ENCODE results near the gene NKX6-2.
"Not testable (repeated sequence)": the region's sequence is repeated elsewhere in the genome, so short reads cannot be mapped to it uniquely, and the experiment has no call there.

NKX6-2 gene
- total RNA-seq = 0 to 0.07 reads per million in 2 donors

DNA sequence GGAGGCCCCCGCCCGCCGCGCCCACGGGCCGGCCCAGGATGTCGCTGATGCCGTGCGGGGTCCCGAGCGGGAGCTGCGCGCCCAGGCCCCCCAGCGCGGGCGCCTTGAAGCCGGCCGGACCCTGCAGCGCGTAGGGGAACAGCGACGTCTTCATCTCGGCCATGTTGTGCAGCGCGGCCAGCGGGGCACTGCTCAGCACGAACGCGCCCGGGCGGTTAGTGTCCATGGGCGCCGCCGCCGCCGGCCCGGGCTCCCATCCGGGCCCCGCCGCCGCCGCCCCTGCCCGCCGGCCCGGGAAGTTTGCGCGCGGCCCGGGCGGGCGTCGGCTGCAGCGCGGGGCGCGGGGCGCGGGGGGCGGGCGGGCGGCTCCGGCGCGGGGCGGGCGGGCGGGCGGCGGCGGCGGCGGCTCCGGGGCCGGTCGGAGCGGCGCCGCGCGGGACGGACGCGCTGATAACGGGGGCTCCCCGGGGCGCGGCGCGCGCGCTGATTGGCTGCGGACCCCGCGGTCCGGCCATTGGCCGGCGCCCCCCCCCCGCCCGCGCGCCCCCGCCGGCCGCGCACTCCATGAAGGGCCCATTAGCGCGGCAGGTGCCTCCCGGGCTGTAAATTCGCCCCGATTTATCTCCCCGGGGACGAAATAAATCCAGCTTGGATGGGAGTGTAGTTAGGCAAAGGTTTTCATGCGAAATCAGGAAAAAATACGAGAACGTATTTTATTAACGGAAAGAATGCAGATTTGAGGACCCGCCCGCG, at the start of gene NKX6-2:
Gene NKX6-2, minus strand, starts transcription at position 425 of the 753 bp plus-strand sequence. Its CDS starts 199 bp downstream, at position 226.
- no peak for DNase-seq

DNA sequence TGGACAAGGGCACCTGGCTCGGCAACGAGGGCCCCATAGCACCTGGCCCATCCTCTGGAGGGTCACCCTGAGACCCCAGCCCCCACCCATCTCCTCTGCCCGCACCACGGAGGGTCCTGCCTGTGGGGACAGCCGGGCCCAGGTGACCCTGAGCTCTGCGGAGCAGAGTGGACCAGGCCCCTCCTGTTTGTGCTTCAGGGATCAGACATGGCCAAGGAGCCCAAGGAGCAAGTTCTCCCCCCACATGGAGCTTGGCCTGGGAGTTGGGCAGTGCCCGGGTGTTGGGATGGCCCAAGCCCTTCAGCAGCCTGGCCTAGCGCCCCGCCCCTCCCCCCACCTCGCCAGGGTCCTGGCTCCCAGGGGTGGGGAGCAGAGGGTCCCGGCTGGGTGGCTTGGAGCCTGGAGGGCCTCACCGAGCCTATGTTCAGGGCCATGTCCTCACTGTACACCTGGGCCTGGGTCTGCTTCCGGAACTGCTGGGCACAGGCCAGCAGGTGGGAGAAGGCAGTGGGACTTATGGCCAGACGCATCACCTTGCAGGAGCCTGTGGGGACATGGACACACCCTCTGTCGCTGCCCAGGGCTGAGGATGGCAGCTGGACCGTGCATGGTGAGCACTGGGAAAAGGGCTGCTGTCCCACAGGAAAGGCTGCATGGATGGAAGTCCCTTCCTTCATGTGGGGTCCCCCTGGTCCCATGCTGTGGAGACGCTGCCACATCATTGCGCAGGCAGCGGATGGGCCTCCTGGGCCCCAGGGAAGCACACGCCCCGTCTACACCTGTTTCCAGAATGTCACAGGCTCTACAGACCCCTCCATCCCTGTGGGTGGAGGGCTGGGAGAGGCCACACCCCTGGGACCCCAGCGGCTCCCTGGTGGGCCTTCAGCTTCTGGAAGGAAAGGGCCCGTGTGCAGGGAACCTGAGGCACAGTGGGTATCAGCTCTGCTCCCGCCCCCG, 49.2 kb upstream of the NKX6-2 start:
- DNase-seq = no peak

DNA sequence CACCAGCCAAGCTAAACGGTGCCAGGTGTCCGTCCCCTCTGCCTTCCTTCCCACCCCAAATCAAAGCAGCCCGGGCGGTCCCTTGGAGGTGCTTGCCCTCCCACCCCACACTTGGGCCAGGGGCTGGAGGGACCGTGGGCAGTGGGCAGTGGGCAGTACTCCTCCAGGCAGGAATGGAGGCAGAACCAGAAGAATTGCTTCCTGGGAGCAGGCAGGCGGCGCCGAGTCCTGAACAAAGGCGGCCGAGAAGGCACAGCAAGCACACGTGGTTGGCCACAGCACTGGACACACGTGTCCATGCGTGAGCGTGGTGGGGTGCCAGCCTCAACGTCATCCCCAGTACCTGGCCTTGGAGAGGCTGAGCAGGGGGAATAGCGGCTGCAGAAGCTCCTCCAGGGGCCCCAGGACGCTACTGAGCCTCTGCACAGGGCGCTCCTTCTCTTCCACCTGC, 48.4 kb upstream of the NKX6-2 start:
- no peak for DNase-seq

DNA sequence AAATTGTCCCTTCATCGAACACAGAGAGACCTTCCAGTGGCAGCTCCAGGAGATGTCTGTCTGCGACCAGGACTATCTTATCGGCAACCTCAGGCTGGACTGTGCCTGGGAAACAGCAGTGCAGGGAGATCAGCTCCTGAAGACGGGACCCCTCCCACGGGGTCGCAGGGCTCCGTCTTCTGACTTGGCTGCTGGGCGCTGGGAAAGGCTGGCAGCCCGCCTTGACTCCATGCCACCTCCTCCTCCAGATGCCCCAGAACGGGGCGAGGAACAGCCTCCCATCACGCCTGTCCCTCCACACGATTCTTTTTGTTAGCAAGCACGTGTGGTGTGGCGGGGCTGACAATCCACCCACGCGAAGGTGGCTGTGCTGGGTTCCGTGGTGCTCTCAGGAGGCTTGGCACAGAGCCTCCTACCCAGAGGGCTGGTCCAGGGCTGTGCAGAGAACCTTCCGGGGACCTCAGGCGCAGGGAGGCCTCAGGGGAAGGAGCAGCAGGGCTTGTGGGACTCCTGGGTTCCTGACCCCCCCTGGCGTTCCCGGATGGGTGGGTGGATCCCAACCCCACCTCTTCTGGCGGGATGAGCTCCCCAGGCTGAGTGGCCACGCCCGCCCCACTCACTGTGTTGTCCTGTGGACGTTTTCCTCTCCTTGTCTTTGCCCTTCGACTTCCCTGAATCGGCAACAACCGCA, 47.6 kb upstream of the NKX6-2 start:
- DNase-seq = no peak

DNA sequence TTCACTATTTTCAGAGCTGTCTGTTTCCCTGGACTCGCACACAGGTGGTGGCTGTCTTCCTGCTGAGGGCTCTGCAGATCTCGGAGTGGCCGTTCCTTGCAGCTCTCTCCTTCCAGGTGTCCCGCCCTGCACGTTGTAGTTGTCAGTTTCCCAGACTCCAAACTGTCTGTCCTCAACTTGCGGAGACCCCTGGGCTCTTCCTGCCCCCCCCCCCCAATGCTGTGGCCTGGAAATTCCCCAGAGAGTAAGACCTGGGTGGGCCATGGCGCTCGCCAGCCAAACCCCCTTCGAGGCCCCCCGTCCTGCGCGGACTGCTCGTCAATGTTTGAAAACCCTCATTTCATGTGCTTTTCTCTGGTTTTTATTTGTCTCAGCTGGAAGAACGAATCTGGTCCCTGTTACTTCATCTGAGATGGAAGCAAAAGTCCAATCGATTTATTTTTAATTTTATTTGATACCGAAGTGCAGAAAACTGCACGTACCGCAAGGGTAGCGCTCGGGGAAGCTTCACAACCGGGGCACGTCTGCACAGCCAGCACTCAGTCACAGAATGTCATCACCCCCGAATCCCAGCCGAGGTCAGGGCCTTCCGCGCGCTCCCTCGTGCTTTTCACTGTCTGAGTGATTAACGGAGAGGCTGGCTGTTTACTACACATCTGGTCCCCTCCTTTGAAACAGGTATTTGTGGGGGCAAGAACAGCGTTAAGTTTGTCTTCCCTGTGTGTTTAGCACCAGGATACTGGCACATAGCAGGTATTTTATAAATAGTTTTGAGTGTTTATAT, 46.4 kb upstream of the NKX6-2 start:
- no peak for DNase-seq

DNA sequence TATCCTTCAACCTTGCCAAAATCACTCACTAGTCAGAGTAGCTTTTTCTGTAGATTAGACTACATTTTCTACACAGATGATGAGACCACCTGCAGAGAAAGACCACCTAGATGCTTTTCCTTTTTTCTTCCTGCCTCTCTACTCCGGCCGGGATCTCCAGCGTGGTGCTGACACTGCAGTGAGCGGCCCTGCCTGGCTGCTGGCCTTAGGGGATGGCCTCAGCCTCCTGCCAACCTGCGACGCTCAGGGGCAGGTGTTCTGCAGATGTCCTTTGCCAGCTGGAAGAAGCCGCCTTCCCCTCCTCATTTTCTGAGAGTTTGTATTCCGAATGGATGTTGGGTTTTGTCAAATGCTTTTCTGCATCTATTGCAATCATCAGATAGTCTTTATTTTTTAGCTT, 43.5 kb upstream of the NKX6-2 start:
- no peak for DNase-seq

DNA sequence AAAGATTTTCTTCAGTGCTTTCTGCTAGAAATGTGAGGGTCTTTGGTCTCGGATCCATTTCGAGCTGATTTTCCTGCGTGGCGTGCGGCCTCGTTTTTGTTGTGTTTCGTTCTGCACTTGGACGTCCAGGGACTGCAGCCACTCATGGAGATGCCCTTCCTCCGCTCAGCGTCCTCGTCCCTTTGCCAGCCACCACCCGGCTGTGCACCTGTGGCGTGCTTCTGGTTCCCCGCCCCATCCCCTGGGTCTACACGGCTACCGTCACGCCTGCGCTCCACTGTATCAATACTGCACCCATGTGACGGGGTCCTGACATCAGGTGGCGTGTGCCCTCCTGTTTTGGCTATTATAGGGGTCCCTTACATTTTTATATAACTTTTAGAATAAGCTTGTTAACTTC, 42.7 kb upstream of the NKX6-2 start:
- no peak for DNase-seq

DNA sequence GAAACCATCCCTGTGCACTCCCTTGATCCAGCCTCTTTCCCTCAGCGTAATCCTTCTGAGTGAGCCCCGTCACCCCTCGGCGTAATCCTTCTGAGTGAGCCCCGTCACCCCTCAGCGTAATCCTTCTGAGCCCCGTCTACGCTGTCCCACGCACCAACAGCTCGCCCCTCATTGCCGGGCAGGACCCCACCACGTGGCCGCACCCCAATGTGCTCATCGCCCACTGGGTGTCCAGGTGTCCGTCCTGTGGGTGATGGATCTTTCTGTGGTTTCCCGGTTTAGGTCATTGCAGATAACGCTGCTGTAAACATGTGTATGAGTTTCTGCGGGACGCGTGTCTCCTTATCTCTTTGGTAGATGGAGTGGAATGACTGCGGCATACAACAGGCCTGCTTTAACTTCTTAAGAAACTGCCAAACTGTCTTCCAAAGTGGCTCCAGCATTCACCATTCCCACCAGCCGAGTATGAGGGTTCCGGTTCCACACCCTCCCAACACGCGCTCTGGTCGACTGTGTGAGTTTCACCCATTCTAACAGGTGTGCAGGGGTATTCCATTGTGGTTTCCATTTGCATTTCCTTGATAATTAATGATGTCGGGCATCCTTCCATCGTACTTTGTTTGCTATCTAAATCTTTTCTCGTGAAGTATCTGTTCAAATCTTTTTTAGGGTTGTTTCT, 42.1 kb upstream of the NKX6-2 start:
- DNase-seq = no peak

DNA sequence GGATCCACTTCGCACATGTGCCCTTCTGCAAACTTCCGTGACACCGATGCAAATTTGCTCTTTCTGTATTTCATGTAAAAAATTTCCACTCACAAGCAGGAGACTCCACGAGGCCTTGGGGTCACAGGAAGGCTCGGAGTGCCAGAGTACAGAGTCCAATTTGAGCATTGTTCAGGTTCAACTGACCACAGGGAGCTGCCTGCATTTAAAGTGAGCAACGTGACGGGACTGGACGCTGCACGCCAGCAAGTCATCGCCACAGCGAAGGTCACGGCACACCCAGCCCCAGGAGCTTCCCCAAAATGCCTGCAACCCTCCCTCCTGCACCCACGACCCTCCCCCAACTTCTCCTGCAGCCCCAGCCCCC, 41.5 kb upstream of the NKX6-2 start:
- DNase-seq = no peak

DNA sequence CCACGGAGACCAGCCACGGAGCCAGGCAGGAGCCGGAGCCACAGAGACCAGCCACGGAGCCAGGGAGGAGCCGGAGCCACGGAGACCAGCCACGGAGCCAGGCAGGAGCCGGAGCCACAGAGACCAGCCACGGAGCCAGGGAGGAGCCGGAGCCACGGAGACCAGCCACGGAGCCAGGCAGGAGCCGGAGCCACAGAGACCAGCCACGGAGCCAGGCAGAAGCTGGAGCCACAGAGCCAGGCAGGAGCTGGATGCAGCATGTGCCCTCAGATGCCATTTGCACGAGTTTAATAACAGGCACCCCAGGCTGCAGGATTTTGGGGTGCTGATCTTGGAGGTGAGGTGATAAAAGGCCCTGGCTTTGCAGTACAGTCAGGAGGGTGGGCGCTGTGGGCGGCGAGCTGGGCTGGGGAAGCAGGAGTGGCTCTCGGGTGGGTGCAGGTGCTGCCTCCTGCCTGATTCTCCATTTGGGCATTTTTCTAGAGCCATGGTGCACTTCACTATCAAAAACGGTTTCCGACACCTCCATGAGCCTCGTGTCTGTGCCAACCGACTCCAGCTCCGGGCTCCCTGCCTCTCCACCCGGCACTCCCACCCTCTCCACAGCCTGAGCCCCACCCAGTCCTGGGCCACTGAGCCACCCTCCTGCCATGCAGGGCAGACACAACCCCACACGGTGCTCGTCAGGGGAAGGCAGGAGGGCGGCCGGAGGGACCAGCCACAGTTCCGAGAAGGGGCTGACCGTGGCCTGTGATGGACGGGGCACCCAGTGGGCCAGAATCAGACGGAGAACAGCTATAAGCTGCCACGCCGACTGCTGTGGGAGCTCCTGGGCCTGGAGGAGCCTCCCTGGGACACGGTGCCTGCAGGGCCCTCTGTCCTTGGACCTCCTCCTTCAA, 40.8 kb upstream of the NKX6-2 start:
- no peak for DNase-seq

DNA sequence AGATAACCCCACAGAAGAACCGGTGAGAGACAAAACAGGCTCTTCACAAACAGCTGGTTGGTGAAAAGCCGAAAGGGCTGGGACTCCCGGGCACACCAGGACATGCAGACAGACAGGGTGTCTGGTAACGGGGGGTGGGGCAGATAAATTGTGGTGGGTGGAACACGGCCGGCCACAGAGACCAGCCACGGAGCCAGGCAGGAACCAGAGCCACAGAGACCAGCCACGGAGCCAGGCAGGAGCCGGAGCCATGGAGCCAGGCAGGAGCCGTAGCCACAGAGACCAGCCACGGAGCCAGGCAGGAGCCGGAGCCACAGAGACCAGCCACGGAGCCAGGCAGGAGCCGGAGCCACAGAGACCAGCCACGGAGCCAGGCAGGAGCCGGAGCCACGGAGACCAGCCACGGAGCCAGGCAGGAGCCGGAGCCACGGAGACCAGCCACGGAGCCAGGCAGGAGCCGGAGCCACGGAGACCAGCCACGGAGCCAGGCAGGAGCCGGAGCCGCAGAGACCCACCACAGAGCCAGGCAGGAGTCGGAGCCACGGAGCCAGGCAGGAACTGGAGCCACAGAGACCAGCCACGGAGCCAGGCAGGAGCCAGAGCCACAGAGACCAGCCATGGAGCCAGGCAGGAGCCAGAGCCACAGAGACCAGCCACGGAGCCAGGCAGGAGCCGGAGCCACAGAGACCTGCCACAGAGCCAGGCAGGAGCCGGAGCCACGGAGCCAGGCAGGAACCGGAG, 40.0 kb upstream of the NKX6-2 start:
- not testable (repeated sequence) for DNase-seq

DNA sequence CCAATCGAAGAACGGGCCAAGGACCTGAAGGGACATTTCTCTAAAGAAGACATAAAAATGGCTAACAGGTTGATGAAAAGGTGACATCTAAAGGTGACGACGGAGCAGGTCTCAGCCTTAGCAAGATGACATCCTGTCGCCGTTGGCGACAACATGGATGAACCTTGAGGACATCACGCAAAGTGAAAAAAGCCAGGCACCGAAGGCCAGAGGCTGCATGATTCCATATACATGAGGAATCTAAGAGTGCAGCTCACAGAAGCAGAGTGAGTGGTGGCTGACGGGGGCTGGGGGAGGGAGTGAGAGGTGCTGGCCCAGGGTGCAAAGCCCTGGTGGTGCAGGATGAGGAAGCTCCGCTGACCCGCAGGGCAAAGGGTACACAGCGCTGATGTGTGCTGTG, 34.1 kb upstream of the NKX6-2 start:
- no peak for DNase-seq

DNA sequence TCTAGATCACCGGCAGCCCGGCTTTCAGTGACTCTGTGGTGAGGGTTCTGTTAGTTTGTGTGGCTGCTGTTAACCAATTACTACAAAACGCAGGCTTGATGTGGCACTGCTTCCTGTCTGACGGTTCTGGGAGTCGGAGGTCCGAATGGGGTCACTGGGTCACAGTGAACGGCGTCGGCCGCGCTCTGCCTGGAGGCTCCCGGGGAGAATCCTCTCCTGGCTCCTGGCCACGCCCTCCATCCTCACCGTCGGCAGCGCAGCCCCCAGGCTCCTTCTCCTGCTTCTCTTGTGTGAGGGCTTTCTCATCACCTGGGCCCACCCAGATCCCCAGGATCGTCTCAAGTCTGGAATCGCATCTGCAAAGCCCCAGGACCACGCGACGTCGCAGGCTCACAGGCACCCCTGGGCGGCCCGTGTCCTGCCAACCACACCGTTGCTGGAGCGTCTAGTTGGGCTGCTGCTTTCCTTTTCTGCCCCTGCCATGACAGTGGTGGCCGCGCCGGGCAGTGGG, 31.8 kb upstream of the NKX6-2 start:
- no peak for DNase-seq

DNA sequence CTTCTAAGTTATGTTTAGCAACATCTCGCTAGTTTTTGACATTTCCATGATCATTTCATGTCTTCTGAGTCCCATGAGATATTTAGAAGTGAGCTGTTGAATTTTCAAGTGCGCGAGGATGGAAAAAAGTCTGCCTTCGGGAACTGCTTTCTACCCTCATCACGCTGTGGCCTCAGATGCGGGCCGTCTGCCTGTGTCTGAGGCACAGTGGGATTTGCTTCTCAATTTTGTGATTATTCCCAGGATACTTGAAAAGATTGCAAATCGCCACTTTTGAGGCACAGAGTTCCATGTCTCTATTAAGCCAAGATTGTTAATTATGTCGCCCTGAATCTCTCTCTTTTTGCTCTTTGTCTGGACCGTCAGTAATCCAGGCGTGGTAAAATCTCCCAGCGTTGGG, 30.8 kb upstream of the NKX6-2 start:
- no peak for DNase-seq

DNA sequence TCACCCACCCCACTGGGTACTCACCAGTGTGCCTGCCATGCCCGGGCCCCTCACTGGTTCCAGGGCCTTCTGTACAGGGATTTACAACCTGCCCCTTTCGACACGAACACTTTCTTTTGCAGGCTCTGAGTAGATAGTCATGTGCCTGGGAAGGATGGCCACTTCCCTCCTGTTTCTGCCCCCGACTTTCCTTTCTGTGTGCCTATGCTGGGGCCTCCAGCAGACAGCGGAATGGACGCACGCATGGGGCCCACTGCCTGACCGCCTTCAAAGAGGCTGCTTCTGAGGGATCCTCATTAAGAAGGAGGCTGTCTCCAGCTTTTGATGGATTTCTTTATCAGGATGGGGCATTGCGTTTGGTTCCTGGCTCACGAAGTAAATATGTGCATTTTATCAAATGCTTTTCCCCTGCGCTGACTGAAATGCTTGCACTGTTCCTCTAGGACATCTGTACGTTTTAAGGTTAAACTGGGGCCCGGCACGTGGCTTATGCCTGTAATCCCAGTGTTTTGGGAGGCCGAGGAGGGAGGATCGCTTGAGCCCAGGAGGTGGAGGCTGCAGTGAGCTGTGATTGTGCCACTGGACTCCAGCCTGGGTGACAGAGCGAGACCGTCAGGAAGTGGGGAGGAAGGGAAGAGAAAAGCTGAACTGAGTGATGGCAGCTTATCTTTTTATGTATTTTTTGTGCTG, 29.4 kb upstream of the NKX6-2 start:
- no peak for DNase-seq

DNA sequence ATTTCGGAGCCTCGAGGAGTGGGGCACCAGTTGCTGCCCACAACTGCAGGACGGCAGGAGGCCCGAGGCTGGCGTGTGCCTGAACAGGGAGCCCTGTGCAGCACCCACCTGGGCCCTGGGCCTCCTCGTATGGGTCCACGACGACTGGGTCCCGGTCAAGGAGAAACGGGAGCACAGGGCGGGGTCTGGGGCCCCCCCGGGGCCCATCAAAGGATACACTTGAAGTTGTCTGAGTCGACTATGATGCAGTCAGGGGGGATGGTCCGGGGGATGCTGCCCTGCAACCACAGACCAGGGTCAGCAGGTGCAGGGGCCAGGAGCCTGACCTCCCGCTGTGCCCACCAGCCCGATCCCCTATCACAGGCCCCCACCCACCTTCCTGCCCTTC, 28.5 kb upstream of the NKX6-2 start:
- no peak for DNase-seq

DNA sequence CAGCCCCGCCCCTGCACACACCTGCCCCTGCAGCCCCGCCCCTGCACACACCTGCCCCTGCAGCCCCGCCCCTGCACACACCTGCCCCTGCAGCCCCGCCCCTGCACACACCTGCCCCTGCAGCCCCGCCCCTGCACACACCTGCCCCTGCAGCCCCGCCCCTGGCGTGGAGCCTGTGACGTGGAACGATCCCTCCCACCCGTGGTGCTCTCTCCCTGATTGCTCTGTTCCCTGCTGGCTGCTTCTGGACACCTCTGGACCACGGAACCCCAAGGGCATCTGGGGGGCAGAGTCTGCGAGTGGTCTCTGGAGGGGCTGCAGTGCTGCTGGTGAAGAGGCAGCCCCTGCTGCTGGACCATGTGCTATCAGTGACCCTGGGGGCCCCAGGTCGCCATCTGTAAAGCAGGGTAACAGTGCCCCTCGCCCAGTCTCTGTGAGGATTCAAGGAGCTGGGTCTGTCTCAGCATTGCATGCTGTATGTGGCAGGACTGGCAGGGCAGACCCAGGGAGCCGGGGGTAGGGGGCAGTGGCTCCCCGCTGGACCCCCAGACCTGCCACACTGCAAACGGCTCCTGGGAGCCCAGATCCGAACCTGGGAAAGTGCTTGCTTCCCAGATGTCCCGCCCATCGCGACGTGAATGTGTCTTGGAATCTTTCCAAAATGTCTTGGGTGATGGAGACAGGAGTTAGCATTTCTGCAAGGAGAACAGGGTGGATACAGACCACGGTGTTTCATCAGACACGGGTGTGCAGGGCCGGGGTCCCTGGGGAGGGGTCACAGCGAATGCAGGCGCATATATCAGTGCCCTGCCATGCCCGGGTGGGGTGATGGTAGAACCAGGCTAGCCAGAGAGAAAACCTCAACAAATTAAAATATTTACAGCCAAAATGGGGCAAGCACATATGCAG, 27.9 kb upstream of the NKX6-2 start:
- no peak for DNase-seq

DNA sequence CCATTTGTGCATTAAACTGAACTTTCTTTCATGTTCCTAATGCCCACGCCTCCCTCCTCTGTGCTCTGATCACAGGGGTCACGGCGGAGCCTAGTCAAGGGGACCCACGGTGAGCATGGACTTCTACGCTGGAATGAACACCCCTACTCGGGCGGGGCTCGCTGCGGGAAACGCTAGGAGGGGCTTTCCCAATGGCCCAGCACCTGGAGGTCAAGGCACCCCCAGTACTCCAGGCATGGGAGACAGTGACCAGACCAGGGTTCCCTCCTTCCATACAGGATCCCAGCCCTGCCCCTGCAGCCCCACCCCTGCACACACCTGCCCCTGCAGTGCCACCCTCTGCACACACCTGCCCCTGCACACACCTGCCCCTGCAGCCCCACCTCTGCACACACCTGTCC, 27.1 kb upstream of the NKX6-2 start:
- DNase-seq = no peak
